Loucy (cell line): ENCODE data around the gene DGKI.

ENCODE experiments used
- H2AFZ ChIP-seq: fragments of 200-600 bp; sonication (generic); 2 replicates; pipeline ENCODE4 v1.6.0; 2016; ENCODE audit warnings: antibody characterized with exemption, mild to moderate bottlenecking, low read length, moderate library complexity
- H3F3A ChIP-seq: fragments of 200-600 bp; 2 replicates; pipeline ENCODE4 v1.6.0; 2016; ENCODE audit warnings: antibody characterized with exemption, low read depth, mild to moderate bottlenecking
- H3K27me3 ChIP-seq: fragments of 200-600 bp; sonication (generic); 2 replicates; pipeline ENCODE4 v1.6.1; 2014; ENCODE audit warnings: low read length, mild to moderate bottlenecking; ENCODE audit not compliant: insufficient read depth, poor library complexity, severe bottlenecking
- H3K36me3 ChIP-seq: fragments of 200-600 bp; sonication (generic); 2 replicates; pipeline ENCODE4 v1.6.1; 2016; ENCODE audit warnings: low read length; ENCODE audit not compliant: insufficient read depth
- H3K4me1 ChIP-seq: fragments of 200-600 bp; sonication (generic); 2 replicates; pipeline ENCODE4 v1.5.1; 2014; ENCODE audit warnings: low read length, mild to moderate bottlenecking; ENCODE audit not compliant: insufficient read depth, poor library complexity, severe bottlenecking
- H3K4me2 ChIP-seq: fragments of 200-600 bp; sonication (generic); 2 replicates; pipeline ENCODE4 v1.6.0; 2014; ENCODE audit warnings: antibody characterized with exemption, low read length, low read depth, mild to moderate bottlenecking; ENCODE audit not compliant: poor library complexity, severe bottlenecking
- H3K4me3 ChIP-seq: fragments of 200-600 bp; sonication (generic); 2 replicates; pipeline ENCODE4 v1.5.1; 2014; ENCODE audit warnings: low read length, mild to moderate bottlenecking, mixed read lengths; ENCODE audit not compliant: poor library complexity, severe bottlenecking
- H3K79me2 ChIP-seq: fragments of 200-600 bp; sonication (generic); 2 replicates; pipeline ENCODE4 v1.6.1; 2014; ENCODE audit warnings: low read length; ENCODE audit not compliant: insufficient read depth
- H3K9ac ChIP-seq: fragments of 200-600 bp; sonication (generic); 2 replicates; pipeline ENCODE4 v1.6.0; 2014; ENCODE audit warnings: mild to moderate bottlenecking, low read depth, low read length, moderate library complexity; ENCODE audit not compliant: poor library complexity, severe bottlenecking
- H3K9me2 ChIP-seq: fragments of 200-600 bp; sonication (generic); replicated peaks from 2 replicates; pipeline ENCODE4 v1.6.1; 2016; ENCODE audit warnings: low read depth, low read length, mixed read lengths
- H3K9me3 ChIP-seq: fragments of 200-600 bp; sonication (generic); 2 replicates; pipeline ENCODE4 v1.6.1; 2014; ENCODE audit warnings: mild to moderate bottlenecking, antibody characterized with exemption, low read length, low read depth; ENCODE audit not compliant: insufficient read depth
- H4K20me1 ChIP-seq: fragments of 200-600 bp; sonication (generic); 2 replicates; pipeline ENCODE4 v1.6.0; 2014; ENCODE audit warnings: antibody characterized with exemption, low read length, mild to moderate bottlenecking; ENCODE audit not compliant: insufficient read depth, poor library complexity, severe bottlenecking
- CTCF ChIP-seq: fragments of 200-600 bp; sonication (generic); conservative IDR thresholded peaks from 2 replicates; pipeline ENCODE4 v1.5.1; 2014; ENCODE audit warnings: mild to moderate bottlenecking, antibody characterized with exemption, low read length
- EZH2phosphoT487 ChIP-seq: fragments of 200-600 bp; IDR thresholded peaks from 2 replicates; pipeline ENCODE4 v1.6.1; 2018; ENCODE audit warnings: antibody characterized with exemption, mild to moderate bottlenecking, moderate library complexity, borderline replicate concordance

Gene DGKI

GRCh38 chr7:137870078-137870477 is 23.3 kb upstream of the DGKI start:
- no peaks in the 10 kb centered on the region for H3K27me3 ChIP-seq
- 0 out of 2 replicates have a peak, but pooled peaks cover 4% of the 10 kb centered on the region for H3K9me3 ChIP-seq
- no peak overlapping the region for H3K4me3 ChIP-seq
- H3K9ac ChIP-seq = no peak overlapping the region
- peaks cover 11% of the 10 kb centered on the region; the same call in 1 of the 2 replicates for H3K36me3 ChIP-seq
- no peaks in the 10 kb centered on the region for H3K79me2 ChIP-seq
- H2AFZ ChIP-seq = no peak overlapping the region
- H4K20me1 ChIP-seq = no peaks in the 10 kb centered on the region
- H3K4me1 ChIP-seq = no peaks in the 10 kb centered on the region
- no peaks in the 10 kb centered on the region for H3F3A ChIP-seq
- no peak for TF ChIP-seq EZH2phosphoT487
- TF ChIP-seq CTCF = no peak
- no peaks in the 10 kb centered on the region for H3K9me2 ChIP-seq
- H3K4me2 ChIP-seq = no peak overlapping the region

- no peaks in the 10 kb centered on the region for H3K27me3 ChIP-seq
- TF ChIP-seq CTCF (no peak), EZH2phosphoT487 (no peak)
- no peaks in the 10 kb centered on the region for H3K9me2 ChIP-seq
- no peak overlapping the region for H2AFZ ChIP-seq
- no peak overlapping the region for H3K9ac ChIP-seq
- peaks cover 4% of the 10 kb centered on the region; the same call in 1 of the 2 replicates for H3K36me3 ChIP-seq
- H3K9me3 ChIP-seq = 0 out of 2 replicates have a peak, but pooled peaks cover 4% of the 10 kb centered on the region
- no peaks in the 10 kb centered on the region for H4K20me1 ChIP-seq
- H3K4me1 ChIP-seq = no peaks in the 10 kb centered on the region
- no peaks in the 10 kb centered on the region for H3F3A ChIP-seq
- H3K79me2 ChIP-seq = no peaks in the 10 kb centered on the region
- no peak overlapping the region for H3K4me2 ChIP-seq
- no peak overlapping the region for H3K4me3 ChIP-seq
Observed at GRCh38 chr7:137869260-137869659, 22.5 kb upstream of the DGKI start.

- H3F3A ChIP-seq = no peaks in the 10 kb centered on the region
- H3K79me2 ChIP-seq = no peaks in the 10 kb centered on the region
- H3K9me2 ChIP-seq = no peaks in the 10 kb centered on the region
- no peak overlapping the region for H3K9ac ChIP-seq
- H2AFZ ChIP-seq = no peak overlapping the region
- H4K20me1 ChIP-seq = no peaks in the 10 kb centered on the region
- H3K9me3 ChIP-seq = 0 out of 2 replicates have a peak, but pooled peaks cover 4% of the 10 kb centered on the region
- TF ChIP-seq EZH2phosphoT487 (no peak), CTCF (no peak)
- 0 out of 2 replicates have a peak, but pooled peaks cover 3% of the 10 kb centered on the region for H3K36me3 ChIP-seq
- no peak overlapping the region for H3K4me3 ChIP-seq
- H3K4me2 ChIP-seq = no peak overlapping the region
- no peaks in the 10 kb centered on the region for H3K4me1 ChIP-seq
- no peaks in the 10 kb centered on the region for H3K27me3 ChIP-seq
Observed at GRCh38 chr7:137867289-137867688, 20.5 kb upstream of the DGKI start.
